Epithelial cell of proximal tubule (primary cell): ENCODE data around the gene RPL35. TPM values are rescaled to one million over a fixed set of nuclear protein-coding genes. Genes with fewer than 3 reads are reported as not detected.

Source experiments
- DNase-seq: peaks from one replicate; pipeline ENCODE4 v3.0.0-alpha.2; 2011; ENCODE audit warnings: low read depth
- H3K4me3 ChIP-seq: 2 replicates; pipeline ENCODE4 v1.5.1; 2011; ENCODE audit warnings: low read depth, mild to moderate bottlenecking, low read length
- total RNA-seq: library from RNA; depleted of rRNA; stranded (reverse); fragments of >200 nt; gene quantifications from 2 replicates; pipeline ENCODE4 v1.2.3, GENCODE V29; 2015
- TF ChIP-seq, protein P1 (sequence below): conservative IDR thresholded peaks from 2 replicates; pipeline ENCODE4 v1.5.1; 2012; ENCODE audit warnings: low read depth, mild to moderate bottlenecking, low read length

Gene RPL35
- total RNA-seq, 1 donor from 2014 or later, result 2,998 TPM

DNA sequence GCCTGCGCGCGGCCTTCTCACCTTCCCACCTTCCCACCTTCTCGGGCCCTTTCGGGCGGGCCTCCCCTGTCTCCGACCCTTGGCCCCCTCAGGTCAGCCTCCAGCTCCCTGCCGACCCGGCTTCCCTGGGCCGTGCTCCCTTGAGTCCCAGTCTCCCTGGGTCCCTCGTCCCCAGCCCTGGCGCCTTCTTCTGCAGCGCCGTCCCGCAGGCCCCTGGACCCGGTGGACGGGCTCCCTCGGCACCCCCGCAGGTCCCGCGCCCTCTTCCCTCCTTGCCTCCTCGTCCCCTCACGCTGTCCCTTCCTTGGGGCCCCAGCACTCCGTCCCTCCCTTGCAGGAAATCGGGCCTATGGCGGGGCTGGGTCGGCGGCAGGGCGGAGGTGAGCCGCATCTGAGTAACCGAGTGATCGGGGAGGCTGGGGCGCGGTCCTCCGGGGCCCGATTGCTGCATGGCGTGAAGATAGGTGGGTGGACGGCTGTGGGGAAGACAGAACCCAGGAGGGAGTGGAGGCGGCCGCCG lies 7.8 kb upstream of the RPL35 start:
- TF ChIP-seq, protein P1, sequence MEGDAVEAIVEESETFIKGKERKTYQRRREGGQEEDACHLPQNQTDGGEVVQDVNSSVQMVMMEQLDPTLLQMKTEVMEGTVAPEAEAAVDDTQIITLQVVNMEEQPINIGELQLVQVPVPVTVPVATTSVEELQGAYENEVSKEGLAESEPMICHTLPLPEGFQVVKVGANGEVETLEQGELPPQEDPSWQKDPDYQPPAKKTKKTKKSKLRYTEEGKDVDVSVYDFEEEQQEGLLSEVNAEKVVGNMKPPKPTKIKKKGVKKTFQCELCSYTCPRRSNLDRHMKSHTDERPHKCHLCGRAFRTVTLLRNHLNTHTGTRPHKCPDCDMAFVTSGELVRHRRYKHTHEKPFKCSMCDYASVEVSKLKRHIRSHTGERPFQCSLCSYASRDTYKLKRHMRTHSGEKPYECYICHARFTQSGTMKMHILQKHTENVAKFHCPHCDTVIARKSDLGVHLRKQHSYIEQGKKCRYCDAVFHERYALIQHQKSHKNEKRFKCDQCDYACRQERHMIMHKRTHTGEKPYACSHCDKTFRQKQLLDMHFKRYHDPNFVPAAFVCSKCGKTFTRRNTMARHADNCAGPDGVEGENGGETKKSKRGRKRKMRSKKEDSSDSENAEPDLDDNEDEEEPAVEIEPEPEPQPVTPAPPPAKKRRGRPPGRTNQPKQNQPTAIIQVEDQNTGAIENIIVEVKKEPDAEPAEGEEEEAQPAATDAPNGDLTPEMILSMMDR, result no peak
- H3K4me3 ChIP-seq, result peak overlapping the region; percentile 92
- no peak for DNase-seq

DNA sequence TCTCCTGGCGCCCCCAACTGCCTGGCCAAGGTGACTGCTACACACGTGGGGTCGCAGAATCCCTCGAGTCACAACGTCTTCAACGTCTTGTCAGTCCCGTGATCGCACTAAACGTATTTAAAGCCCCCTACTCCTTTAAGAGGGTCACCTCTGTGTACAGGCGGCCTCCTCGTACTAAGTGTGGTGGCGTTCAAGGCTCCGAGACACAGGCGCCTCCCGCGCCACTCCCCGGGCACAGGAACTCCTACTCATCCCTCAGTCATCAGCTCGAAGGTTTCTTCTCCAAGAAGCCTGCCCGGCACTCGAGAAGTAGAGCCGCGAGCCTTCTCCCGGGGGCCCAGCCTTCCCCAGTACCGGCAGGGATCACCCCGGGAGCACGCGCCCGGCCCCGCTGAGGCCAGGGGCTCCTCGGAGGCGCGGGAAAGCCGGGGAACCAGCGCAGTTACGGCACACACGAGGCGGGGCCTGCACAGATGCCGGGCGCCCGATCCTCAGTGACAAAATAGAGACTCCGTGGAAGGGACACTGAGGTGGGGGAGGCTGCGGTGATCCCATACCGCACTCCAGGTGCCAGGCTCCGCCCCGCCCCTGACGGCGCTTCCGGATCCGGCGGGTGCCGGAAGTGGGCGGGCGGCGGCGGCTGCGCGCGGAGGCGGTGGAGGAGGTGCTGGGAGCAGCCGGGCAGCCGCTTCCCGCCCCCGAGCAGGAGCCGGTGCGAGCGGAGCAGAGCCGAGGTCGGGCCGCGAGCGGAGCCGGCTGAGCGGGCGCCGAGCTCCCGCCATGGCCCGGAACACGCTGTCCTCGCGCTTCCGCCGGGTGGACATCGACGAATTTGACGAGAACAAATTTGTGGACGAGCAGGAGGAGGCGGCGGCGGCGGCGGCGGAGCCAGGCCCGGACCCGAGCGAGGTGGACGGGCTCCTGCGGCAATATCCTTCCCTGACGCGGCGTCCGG lies 7.0 kb upstream of the RPL35 start:
- peak overlapping the region; percentile 92 for H3K4me3 ChIP-seq
- DNase-seq, result no peak
- TF ChIP-seq, protein P1, result peak; percentile 39

DNA sequence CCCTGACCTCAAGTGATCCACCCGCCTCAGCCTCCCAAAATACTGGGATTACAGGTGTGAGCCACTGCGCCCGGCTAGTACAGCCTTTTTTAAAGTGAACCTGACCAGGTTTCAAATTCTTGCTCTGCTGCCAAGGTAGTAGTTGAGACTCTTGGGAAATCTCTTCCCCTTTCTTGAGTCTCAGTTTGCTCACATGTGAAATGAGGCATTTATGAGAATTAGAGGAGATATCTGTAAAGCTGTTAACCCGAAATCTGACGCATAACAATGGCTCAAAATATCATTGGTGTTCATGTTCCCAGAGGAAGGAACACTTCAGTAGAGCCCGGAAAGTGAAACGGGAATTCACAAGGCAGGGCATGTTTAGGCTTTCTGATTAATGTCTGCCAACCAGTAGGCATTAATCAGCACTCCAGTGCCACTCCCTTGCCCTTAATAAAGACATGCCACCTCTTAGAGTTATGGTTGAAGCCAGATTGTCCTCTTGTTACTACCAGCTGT lies 1.7 kb upstream of the RPL35 start:
- TF ChIP-seq, protein P1, result no peak
- H3K4me3 ChIP-seq, result no peak overlapping the region
- no peak for DNase-seq

DNA sequence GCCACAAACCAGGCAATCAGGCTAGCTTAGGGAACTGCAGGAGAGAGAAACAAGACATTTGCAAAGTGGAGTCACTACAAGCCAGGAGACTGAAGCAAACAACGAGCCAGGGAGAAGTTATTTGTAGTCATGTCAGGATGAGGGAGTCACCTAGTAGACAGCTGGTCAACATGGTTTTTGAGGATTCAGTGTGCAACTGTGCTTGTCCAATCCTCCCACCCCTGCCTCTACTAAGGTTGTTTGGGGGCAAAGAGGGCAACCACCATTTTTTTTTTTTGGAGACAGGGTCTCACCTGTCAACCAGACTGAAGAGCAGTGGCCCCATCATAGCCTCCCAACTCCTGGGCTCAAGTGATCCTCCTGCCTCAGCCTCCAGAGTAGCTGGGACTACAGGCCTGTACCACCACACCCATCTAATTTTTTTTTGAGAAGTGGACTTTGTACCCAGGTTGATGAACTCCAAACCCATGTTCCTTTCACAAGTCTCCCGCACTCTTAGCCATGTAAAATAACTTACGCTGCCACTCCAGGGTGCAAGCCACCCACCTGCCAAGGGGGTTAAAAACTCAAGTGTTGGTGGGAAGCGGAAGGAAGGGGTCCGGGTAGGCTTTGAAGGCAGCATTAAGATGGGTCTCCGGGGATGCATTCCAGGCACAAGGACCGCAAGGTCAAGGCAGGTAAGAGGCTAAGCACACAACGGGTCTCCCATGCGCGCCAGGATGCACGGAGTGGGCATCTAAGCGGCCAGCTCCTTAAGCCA lies 995 bp downstream of the RPL35 start:
- TF ChIP-seq, protein P1, result no peak
- H3K4me3 ChIP-seq, result peak overlapping the region; percentile 90
- no peak for DNase-seq

DNA sequence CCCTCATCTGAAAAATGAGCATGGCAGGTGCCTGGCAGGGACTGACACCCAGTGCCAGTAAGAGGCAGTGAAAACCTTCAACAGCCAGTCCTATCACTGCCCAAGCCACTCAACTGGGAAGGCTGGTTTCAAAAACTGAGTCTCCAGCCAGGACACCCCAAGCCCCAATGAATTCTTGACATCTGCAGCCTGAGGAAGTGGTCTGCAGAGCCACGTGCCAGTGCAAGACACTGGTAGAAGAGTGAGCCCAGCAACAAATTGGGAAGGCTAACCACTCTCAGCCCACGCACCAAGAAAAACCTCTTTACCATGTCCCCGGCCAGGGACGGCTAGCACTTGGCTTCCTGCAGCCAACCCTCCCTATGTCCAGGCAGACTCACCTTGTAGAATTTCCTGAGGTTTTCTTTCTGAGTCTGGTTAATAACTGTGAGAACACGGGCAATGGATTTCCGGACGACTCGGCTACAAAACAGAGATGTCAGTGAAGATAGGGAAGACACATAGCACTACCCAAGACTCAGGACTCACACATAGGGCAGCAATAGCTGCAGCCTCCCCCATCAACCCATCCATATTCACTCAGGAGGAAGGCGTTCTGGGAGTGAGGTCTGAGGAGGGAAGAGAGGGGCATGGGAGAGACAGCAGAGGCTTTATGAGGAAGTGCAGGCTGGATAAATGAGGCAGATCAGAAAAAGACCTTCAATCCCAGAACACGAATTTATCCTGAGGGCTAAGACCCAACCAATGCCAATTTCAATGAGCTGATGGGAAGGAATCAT lies 1.8 kb downstream of the RPL35 start:
- peak overlapping the region; percentile 90 for H3K4me3 ChIP-seq
- no peak for DNase-seq
- TF ChIP-seq, protein P1, result no peak

DNA sequence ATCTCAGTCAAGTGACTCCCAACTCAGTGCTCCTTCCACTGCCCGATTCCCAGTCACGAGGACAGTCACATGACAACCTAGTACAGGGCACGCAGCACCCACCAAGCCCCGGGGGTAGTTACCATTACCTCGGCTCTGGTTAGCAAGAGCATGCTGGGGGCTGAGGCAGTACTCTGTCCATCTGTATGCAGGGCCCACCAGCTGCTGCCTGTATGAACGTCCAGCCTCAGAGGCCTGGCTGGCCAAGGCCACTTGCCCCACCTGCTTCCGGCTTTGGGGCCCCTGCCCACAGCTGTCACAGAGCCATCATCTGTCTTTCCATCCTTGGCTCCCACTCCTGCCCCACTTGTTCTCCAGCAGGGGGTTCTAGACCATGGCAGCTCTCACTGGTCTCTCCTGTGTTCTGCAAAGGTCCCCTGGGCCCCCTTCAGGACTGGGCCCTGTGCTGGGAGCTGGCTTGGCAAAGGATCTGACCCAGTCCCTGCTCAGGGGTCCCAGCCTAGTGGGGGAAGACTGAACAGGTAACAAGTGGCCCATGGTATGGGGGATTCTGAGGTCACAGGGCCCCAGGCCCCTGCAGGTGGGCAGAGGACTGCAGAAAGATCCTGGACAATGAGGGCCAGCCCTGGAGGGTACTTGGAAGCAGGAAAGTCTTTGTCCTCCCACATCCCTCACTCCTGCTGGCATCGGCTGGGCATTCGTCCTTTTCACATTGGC lies 3.3 kb downstream of the RPL35 start:
- no peak for DNase-seq
- H3K4me3 ChIP-seq, result no peak overlapping the region
- TF ChIP-seq, protein P1, result no peak
